Measurements from ENCODE around the gene SELENOK. TPM values are rescaled to one million over a fixed set of nuclear protein-coding genes. Genes with fewer than 3 reads are reported as not detected.

The SELENOK gene
- total RNA-seq, 1 donor from 2014 or later = 44.5 TPM

DNA sequence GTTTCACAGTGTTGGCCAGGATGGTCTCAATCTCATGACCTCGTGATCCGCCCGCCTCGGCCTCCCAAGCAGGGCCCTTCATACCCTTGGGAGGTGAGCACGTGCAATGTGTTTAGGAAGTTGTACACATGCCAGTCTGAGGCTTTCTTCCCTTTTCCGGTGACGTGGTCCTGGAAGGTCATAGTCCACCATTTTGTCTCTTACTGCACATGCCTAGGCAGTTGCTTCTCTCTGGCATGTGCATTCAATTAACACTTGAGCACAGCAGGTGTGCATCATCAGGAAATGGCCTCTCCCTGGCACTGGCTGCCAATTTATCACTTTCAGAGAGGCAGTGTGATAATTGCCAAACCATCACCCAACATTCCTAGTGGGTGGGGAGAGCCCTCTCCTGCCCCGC lies 21.7 kb upstream of the SELENOK start:
- no peak for DNase-seq
- Histone ChIP-seq H3K4me3 (no peak overlapping the region), H3K9me3 (no peaks in the 10 kb centered on the region), H3K4me1 (no peaks in the 10 kb centered on the region), H3K27me3 (peaks cover 19% of the 10 kb centered on the region), H3K36me3 (no peaks in the 10 kb centered on the region), H3K27ac (no peak overlapping the region)
- TF ChIP-seq, protein P1, sequence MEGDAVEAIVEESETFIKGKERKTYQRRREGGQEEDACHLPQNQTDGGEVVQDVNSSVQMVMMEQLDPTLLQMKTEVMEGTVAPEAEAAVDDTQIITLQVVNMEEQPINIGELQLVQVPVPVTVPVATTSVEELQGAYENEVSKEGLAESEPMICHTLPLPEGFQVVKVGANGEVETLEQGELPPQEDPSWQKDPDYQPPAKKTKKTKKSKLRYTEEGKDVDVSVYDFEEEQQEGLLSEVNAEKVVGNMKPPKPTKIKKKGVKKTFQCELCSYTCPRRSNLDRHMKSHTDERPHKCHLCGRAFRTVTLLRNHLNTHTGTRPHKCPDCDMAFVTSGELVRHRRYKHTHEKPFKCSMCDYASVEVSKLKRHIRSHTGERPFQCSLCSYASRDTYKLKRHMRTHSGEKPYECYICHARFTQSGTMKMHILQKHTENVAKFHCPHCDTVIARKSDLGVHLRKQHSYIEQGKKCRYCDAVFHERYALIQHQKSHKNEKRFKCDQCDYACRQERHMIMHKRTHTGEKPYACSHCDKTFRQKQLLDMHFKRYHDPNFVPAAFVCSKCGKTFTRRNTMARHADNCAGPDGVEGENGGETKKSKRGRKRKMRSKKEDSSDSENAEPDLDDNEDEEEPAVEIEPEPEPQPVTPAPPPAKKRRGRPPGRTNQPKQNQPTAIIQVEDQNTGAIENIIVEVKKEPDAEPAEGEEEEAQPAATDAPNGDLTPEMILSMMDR (IDR thresholded peaks at IDR 0.05) = no peak
- ATAC-seq = no peak
- intact Hi-C loops (cut with DNase I) = no loop called here

DNA sequence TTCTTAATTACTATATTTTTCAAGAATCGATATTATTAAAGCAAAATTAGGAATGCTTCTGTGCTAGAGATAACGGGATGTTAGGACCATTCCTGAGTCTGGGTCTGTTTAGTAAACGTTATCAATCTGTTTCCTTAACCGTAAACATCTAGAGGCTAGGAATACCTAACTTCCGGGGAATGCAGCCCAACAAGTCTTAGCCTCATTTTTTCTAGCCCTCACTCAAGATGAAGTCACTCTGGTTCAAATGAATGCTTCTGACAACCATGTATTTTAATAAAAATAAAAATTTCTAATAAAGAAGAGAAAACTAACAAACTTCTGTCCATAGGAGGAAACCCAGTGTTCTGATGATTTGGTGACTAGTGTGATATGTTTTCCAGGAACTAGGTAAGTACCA lies 11.1 kb upstream of the SELENOK start:
- no peaks in the 10 kb centered on the region for H3K9me3 ChIP-seq
- H3K27ac ChIP-seq = no peak overlapping the region
- peaks cover 4% of the 10 kb centered on the region for H3K4me1 ChIP-seq
- intact Hi-C loops (cut with DNase I) = no loop called here
- no peak overlapping the region for H3K4me3 ChIP-seq
- TF ChIP-seq, protein P1 (IDR thresholded peaks at IDR 0.05) = no peak
- ATAC-seq = no peak
- peaks cover 19% of the 10 kb centered on the region for H3K27me3 ChIP-seq
- DNase-seq = no peak
- H3K36me3 ChIP-seq = no peaks in the 10 kb centered on the region

DNA sequence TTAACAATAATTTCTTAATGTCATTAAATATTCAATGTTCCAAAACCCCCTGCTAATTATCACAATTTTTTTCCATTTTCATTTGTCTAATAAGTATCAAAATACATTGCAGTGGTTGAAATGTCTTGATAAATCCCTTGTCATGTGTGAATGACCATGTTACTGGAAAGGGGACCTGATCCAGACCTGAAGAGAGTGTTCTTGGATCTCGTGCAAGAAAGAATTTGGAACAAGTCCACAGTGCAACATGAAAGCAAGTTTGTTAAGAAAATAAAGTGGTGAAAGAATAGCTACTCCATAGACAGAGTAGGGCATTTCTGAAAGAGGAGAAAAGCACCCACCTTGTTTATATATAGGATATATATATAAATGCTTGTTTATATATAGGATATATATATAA lies 10.4 kb upstream of the SELENOK start:
- no peak overlapping the region for H3K27ac ChIP-seq
- peaks cover 4% of the 10 kb centered on the region for H3K4me1 ChIP-seq
- ATAC-seq (no peak), DNase-seq (no peak)
- peaks cover 24% of the 10 kb centered on the region for H3K27me3 ChIP-seq
- intact Hi-C loops (cut with DNase I) = no loop called here
- H3K9me3 ChIP-seq = no peaks in the 10 kb centered on the region
- TF ChIP-seq, protein P1 (IDR thresholded peaks at IDR 0.05) = no peak
- H3K36me3 ChIP-seq = no peaks in the 10 kb centered on the region
- H3K4me3 ChIP-seq = no peak overlapping the region

DNA sequence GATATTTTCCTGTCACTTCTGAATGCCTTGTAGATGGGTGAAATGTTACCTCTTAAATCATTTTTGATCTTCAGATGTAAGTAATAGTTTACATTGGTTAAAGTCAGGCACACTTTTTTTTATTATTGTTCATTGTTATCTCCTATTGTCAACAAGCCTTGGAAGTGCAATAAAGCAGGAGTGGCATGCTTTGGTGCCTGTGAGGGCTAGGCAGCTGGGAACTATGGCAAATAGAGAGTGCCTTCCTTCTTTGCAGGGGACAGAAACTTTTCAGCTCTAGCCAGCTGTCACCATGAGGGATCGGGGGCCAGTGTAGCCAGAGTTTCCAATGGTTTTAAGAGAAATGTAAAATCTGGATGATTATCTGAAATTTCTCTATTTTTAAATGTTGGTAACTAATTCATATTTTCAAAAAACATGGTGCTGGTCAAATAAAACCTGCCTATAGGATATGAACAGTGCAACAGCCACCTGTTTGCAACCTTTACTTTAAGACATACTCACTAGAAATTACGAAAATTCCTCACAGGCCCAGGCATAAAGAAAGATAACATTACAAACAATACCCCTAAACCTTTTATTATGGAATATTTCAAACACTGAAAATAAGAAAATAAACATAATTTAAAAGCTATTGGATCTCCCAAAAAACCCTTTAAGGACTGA lies 9.1 kb upstream of the SELENOK start:
- no peak for DNase-seq
- Histone ChIP-seq H3K36me3 (no peaks in the 10 kb centered on the region), H3K9me3 (no peaks in the 10 kb centered on the region), H3K27me3 (peaks cover 27% of the 10 kb centered on the region), H3K4me1 (peaks cover 4% of the 10 kb centered on the region), H3K27ac (no peak overlapping the region), H3K4me3 (no peak overlapping the region)
- no peak for ATAC-seq
- intact Hi-C loops (cut with DNase I) = no loop called here
- TF ChIP-seq, protein P1 (IDR thresholded peaks at IDR 0.05) = no peak

- H3K9me3 ChIP-seq = no peaks in the 10 kb centered on the region
- ATAC-seq = peak; percentile 60
- peaks cover 19% of the 10 kb centered on the region for H3K27me3 ChIP-seq
- no peak overlapping the region for H3K27ac ChIP-seq
- TF ChIP-seq, protein P1 (IDR thresholded peaks at IDR 0.05) = no peak
- H3K36me3 ChIP-seq = no peaks in the 10 kb centered on the region
- DNase-seq = no peak
- H3K4me1 ChIP-seq = peaks cover 4% of the 10 kb centered on the region
- intact Hi-C loops (cut with DNase I) = no loop called here
- H3K4me3 ChIP-seq = no peak overlapping the region
These were observed 8.1 kb upstream of the SELENOK start for GRCh38 chr3:53899750-53900149.

DNA sequence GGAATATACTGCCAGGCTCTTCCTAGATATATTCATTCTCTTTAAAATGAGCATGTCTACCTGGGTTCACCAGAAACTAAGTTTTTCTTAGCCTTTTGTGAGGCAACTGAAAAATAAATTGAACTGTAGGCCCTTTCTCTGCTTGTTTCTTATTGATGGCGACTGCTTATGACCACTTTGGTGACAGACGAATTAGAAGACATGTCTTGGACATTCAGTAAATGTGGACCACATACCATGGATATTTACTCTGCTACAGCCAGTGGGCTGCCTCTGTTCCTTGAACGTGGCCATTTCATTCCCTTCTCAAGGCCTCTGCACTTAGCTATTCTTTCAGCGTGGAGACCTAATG lies 603 bp upstream of the SELENOK start:
- peaks cover 8% of the 10 kb centered on the region for H3K27me3 ChIP-seq
- peak overlapping the region; percentile 97 for H3K27ac ChIP-seq
- peak overlapping the region; percentile 89 for H3K4me3 ChIP-seq
- TF ChIP-seq, protein P1 (IDR thresholded peaks at IDR 0.05) = no peak
- DNase-seq (no peak), ATAC-seq (no peak)
- no peaks in the 10 kb centered on the region for H3K36me3 ChIP-seq
- intact Hi-C loops (cut with DNase I) = no loop called here
- no peaks in the 10 kb centered on the region for H3K9me3 ChIP-seq
- H3K4me1 ChIP-seq = peaks cover 26% of the 10 kb centered on the region

Measured in upper lobe of right lung (tissue), 1 donor.